ENCODE results near the gene PRICKLE2.

Gene PRICKLE2

DNA sequence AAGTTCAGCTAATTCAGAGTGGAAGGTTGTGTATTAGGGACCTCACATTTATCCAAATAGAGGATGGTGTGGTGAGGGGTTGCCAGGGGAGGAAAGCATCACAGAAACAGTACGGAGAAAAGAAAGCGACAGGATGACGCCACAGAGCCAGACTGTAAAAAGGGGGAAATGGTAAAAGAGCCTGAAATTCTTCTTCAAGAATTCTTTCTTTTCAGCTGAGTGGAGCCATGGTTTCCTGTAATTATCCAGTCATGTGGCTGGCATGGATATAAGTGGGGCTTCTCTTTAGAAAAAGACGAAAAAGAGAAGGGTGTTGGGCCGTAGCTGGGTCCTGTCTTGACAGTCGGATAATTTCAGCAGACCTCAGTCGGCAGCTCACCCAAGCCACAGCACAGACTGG, 177.5 kb downstream of the PRICKLE2 start:
- peak; percentile 11 for DNase-seq (ENCODE audit: low read depth)

DNA sequence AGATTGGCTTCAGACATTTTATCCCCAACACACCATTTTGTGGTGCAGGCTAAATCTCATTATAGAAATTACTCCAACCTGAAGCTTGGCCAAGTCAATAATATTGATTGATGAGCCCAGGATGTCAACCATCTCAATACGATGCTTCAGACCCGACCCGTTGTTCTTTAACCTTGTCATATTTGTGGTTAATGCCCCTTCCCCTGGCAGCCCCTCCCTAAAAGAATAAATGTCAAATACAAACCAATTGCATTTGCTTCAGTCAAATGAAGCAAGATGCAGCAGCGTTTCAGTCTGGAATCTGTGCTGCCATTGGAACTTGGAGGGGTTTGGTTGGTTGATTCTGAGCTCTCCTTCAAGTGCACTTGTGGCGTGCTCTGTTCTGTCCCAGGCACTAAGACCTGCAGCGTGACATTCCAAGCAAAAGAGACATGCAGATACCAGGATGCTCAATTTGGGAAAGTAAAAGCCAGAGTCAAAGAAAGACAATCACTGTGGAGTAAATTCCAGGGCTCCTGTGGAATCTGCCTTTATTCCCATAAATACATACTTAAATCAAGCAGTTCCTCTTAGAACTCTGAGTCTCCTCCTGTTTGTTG, 178.2 kb downstream of the PRICKLE2 start:
- DNase-seq (ENCODE audit: low read depth), result no peak

DNA sequence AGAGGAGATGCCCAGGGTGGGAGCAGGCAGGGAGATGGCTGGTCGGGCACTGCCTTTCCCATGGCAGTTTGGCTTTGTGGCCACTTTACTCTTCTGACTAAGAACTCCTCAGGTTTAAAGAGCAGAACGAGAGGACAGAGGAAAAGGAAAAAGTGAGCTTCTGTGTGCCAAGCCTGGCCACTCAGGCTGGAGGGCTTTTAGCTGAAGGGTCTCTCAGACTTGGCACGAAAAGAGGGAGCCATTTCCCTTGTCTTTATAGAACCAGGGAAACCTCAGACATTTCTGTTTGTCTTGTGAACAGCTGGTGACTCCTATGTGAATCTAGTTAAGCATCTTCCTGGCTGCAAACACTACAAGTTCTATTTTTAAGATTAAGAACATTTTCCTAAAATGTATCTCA, 178.7 kb downstream of the PRICKLE2 start:
- DNase-seq (ENCODE audit: low read depth), result no peak

GRCh38 chr3:64042952-64043351, 182.3 kb downstream of the PRICKLE2 start:
- DNase-seq (ENCODE audit: low read depth), result peak; percentile 13

All from EH (cell line).